Stimulated activated CD8-positive, alpha-beta memory T cell treated with anti-CD3 and anti-CD28 coated beads, Interleukin-12 subunit alpha, Interleukin-12 subunit beta, amount 100 ng/mL, for 4 hours (primary cell): ENCODE measurements around the gene STOML2.

Experiments used
- DNase-seq: peaks from one replicate; pipeline ENCODE4 v3.0.0-alpha.2; 2020; ENCODE audit warnings: low read depth

Gene STOML2

GRCh38 chr9:35107297-35108290 lies 4.7 kb upstream of the STOML2 start:
- DNase-seq = no peak

- DNase-seq = no peak
Measured at GRCh38 chr9:35106343-35106730, 3.4 kb upstream of the STOML2 start.

GRCh38 chr9:35105571-35106342 lies 2.8 kb upstream of the STOML2 start:
- DNase-seq = no peak

- no peak for DNase-seq
Measured at GRCh38 chr9:35105126-35105525, 2.2 kb upstream of the STOML2 start.

- DNase-seq = no peak
Measured at GRCh38 chr9:35104586-35104985, 1.7 kb upstream of the STOML2 start.

GRCh38 chr9:35103660-35104191 lies 795 bp upstream of the STOML2 start:
- DNase-seq = no peak

GRCh38 chr9:35102465-35102768 lies 514 bp downstream of the STOML2 start:
- DNase-seq = no peak

GRCh38 chr9:35097573-35097972 lies 5.4 kb downstream of the STOML2 start:
- no peak for DNase-seq

- DNase-seq = peak; percentile 79
Measured at GRCh38 chr9:35096035-35096849, 6.7 kb downstream of the STOML2 start, which contains the start of gene PIGO. Gene PIGO (minus strand): TSS chr9:35096591. CDS start chr9:35095565, 1,026 bp downstream.

GRCh38 chr9:35091536-35091935 lies 11.4 kb downstream of the STOML2 start:
- DNase-seq = no peak

- no peak for DNase-seq
Measured at GRCh38 chr9:35089434-35089833, 13.5 kb downstream of the STOML2 start.

GRCh38 chr9:35085078-35085477 lies 17.9 kb downstream of the STOML2 start:
- DNase-seq = no peak

GRCh38 chr9:35079426-35080341 lies 23.2 kb downstream of the STOML2 start, which contains the start of gene FANCG:
Gene FANCG (minus strand): TSS chr9:35079942. CDS start chr9:35079524, 418 bp downstream.
- peak; percentile 71 for DNase-seq

- DNase-seq = no peak
Measured at GRCh38 chr9:35079041-35079425, 23.9 kb downstream of the STOML2 start.

- DNase-seq = no peak
Measured at GRCh38 chr9:35078066-35078465, 24.9 kb downstream of the STOML2 start.

GRCh38 chr9:35076848-35077247 lies 26.1 kb downstream of the STOML2 start:
- no peak for DNase-seq

GRCh38 chr9:35075358-35075757 lies 27.6 kb downstream of the STOML2 start:
- DNase-seq = no peak

GRCh38 chr9:35074791-35075190 lies 28.1 kb downstream of the STOML2 start:
- no peak for DNase-seq

- no peak for DNase-seq
Measured at GRCh38 chr9:35074141-35074540, 28.8 kb downstream of the STOML2 start.

- no peak for DNase-seq
Measured at GRCh38 chr9:35073279-35073612, 29.7 kb downstream of the STOML2 start.
